OCI-LY7 (cell line): Measurements from ENCODE around the gene CTH.

ENCODE experiments used
- CTCF ChIP-seq: fragments of 200-600 bp; sonication (generic); conservative IDR thresholded peaks from 2 replicates; pipeline ENCODE4 v1.5.1; 2014; ENCODE audit warnings: mild to moderate bottlenecking, antibody characterized with exemption, low read length, moderate library complexity, mixed read lengths
- EZH2phosphoT487 ChIP-seq: fragments of 200-600 bp; sonication (generic); IDR thresholded peaks from 2 replicates; pipeline ENCODE4 v1.6.1; 2018; ENCODE audit warnings: low read depth, borderline replicate concordance, mild to moderate bottlenecking, mixed run types, antibody characterized with exemption, low read length, moderate library complexity, mixed read lengths

GRCh38 chr1:70429757-70430156 is 18.7 kb downstream of the CTH start:
- TF ChIP-seq CTCF (no peak), EZH2phosphoT487 (no peak)
